Bronchial epithelial cell (primary cell): ENCODE measurements around the gene VGLL4. TPM values are rescaled to one million over a fixed set of nuclear protein-coding genes. Genes with fewer than 3 reads are reported as not detected.

Experiments used
- DNase-seq: peaks from one replicate; pipeline ENCODE4 v3.0.0-alpha.2; 2010; ENCODE audit warnings: low read depth
- FAIRE-seq: peaks from 2 replicates; lab custom pipeline; 2011; peaks lifted over from hg19 to GRCh38; lab: Jason Lieb, UNC
- H3K27me3 ChIP-seq: 2 replicates; pipeline ENCODE4 v1.5.1; 2011; ENCODE audit warnings: low read length; ENCODE audit not compliant: control insufficient read depth, insufficient read depth
- H3K36me3 ChIP-seq: 2 replicates; pipeline ENCODE4 v1.5.1; 2011; ENCODE audit warnings: low read length; ENCODE audit not compliant: control insufficient read depth, insufficient read depth
- H3K4me3 ChIP-seq: 2 replicates; pipeline ENCODE4 v1.5.1; 2011; ENCODE audit warnings: mild to moderate bottlenecking, low read depth, low read length, control low read depth
- CTCF ChIP-seq: IDR thresholded peaks from 2 replicates; pipeline ENCODE4 v1.5.1; 2011; ENCODE audit warnings: mild to moderate bottlenecking, moderate library complexity, low read length, control low read depth, inconsistent platforms; ENCODE audit not compliant: insufficient read depth, severe bottlenecking
- total RNA-seq: library from RNA; depleted of rRNA; stranded (reverse); fragments of >200 nt; gene quantifications from 2 replicates; pipeline ENCODE4 v1.2.1, GENCODE V29; 2014

The VGLL4 gene
- total RNA-seq, 1 donor from 2014 or later: 32.6 TPM

- FAIRE-seq: no peak
- Histone ChIP-seq H3K4me3 (no peak overlapping the region), H3K36me3 (no peaks in the 10 kb centered on the region), H3K27me3 (no peaks in the 10 kb centered on the region)
- DNase-seq: peak; percentile 32
- no peak for TF ChIP-seq CTCF
Observed at GRCh38 chr3:11583638-11584046, 60.1 kb downstream of the VGLL4 start.

- Histone ChIP-seq H3K4me3 (no peak overlapping the region), H3K36me3 (peaks cover under 1% of the 10 kb centered on the region), H3K27me3 (no peaks in the 10 kb centered on the region)
- TF ChIP-seq CTCF: no peak
- no peak for DNase-seq
- no peak for FAIRE-seq
Observed at GRCh38 chr3:11583235-11583634, 60.5 kb downstream of the VGLL4 start.

- FAIRE-seq (no peak), DNase-seq (peak; percentile 39)
- peaks cover 1% of the 10 kb centered on the region for H3K36me3 ChIP-seq
- TF ChIP-seq CTCF: no peak
- no peaks in the 10 kb centered on the region for H3K27me3 ChIP-seq
- no peak overlapping the region for H3K4me3 ChIP-seq
Observed at GRCh38 chr3:11582191-11582968, 61.3 kb downstream of the VGLL4 start.

GRCh38 chr3:11581237-11582190, 62.2 kb downstream of the VGLL4 start:
- no peak for TF ChIP-seq CTCF
- DNase-seq (no peak), FAIRE-seq (no peak)

GRCh38 chr3:11580645-11581044, 63.1 kb downstream of the VGLL4 start:
- TF ChIP-seq CTCF: no peak
- FAIRE-seq (no peak), DNase-seq (no peak)
- peaks cover 4% of the 10 kb centered on the region for H3K36me3 ChIP-seq
- no peaks in the 10 kb centered on the region for H3K27me3 ChIP-seq
- no peak overlapping the region for H3K4me3 ChIP-seq

More at GRCh38 chr3:11581237-11582190, 62.2 kb downstream of the VGLL4 start:
- Histone ChIP-seq H3K36me3 (peaks cover 2% of the 10 kb centered on the region), H3K27me3 (no peaks in the 10 kb centered on the region), H3K4me3 (no peak overlapping the region)
